Mucosa of descending colon (tissue), 3 donors: ENCODE results near the gene DCAF10. TPM values are rescaled to one million over a fixed set of nuclear protein-coding genes. Genes with fewer than 3 reads are reported as not detected.
A peak's percentile ranks its signal among the peaks of the same experiment; 100 is the strongest.
"Not testable (repeated sequence)": the region's sequence is repeated elsewhere in the genome, so short reads cannot be mapped to it uniquely, and the experiment has no call there.

Source experiments
- ATAC-seq: fragments of 200-7000 bp; cut with Tn5 transposase; one replicate; pipeline ENCODE4 v1.9.1; 2020; ENCODE audit warnings: mild to moderate bottlenecking, moderate library complexity
- DNase-seq, 3 donors: peaks; one replicate each; pipeline ENCODE4 v3.0.0-alpha.2; 2020
- H3K36me3 ChIP-seq: fragments of 200-600 bp; one replicate; pipeline ENCODE4 v1.8.0; 2021; ENCODE audit warnings: low read depth, mild to moderate bottlenecking
- H3K4me1 ChIP-seq: fragments of 200-600 bp; one replicate; pipeline ENCODE4 v1.8.0; 2021; ENCODE audit warnings: low read depth, mild to moderate bottlenecking
- H3K4me3 ChIP-seq: fragments of 200-600 bp; one replicate; pipeline ENCODE4 v1.8.0; 2021; ENCODE audit warnings: mild to moderate bottlenecking
- H3K9me3 ChIP-seq: fragments of 200-600 bp; one replicate; pipeline ENCODE4 v1.8.0; 2021; ENCODE audit warnings: mild to moderate bottlenecking
- intact Hi-C, 2 donors: fragments of 100-400 bp; cut with DNase I in 1 of 2; cut with micrococcal nuclease in 1 of 2; formaldehyde crosslinking; loops; one replicate each; pipeline versions ENCODE4 v1.11.0 to v1.11.1; 2022; cut with DNase I, micrococcal nuclease
- total RNA-seq, 3 donors: library from RNA; stranded (reverse); fragmentation: NEBNext Ultra II Directional in 2 of 3; extraction: Animal tissue kit (Norgen Biotek cat#: 25700) in 2 of 3; gene quantifications; one replicate each; pipeline versions ENCODE4 v1.2.1 to v1.2.4, GENCODE V29; 2021 to 2023
- TF ChIP-seq, protein P1 (sequence below): fragments of 200-600 bp; IDR thresholded peaks from one replicate; pipeline ENCODE4 v1.8.0; 2022; ENCODE audit warnings: antibody characterized with exemption, mild to moderate bottlenecking
- donor health status: DM: no; HTN: no; CAD: no; lungs with moderate emphysema.
- donor health status: DM: no; HTN: no; CAD: no.
- donor health status: DM: no; HTN: yes; CAD: no.

DCAF10 gene
- total RNA-seq, 3 donors from 2014 or later, result 18.5 to 37.8 (median 26.6) TPM

- Histone ChIP-seq H3K9me3 (no peaks in the 10 kb centered on the region), H3K4me3 (peak within 1 kb of the TSS; percentile 44), H3K36me3 (no peaks in the 10 kb centered on the region), H3K4me1 (peaks cover 6% of the 10 kb centered on the region)
- TF ChIP-seq, protein P1, sequence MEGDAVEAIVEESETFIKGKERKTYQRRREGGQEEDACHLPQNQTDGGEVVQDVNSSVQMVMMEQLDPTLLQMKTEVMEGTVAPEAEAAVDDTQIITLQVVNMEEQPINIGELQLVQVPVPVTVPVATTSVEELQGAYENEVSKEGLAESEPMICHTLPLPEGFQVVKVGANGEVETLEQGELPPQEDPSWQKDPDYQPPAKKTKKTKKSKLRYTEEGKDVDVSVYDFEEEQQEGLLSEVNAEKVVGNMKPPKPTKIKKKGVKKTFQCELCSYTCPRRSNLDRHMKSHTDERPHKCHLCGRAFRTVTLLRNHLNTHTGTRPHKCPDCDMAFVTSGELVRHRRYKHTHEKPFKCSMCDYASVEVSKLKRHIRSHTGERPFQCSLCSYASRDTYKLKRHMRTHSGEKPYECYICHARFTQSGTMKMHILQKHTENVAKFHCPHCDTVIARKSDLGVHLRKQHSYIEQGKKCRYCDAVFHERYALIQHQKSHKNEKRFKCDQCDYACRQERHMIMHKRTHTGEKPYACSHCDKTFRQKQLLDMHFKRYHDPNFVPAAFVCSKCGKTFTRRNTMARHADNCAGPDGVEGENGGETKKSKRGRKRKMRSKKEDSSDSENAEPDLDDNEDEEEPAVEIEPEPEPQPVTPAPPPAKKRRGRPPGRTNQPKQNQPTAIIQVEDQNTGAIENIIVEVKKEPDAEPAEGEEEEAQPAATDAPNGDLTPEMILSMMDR, result no peak
- DNase-seq (peak; percentile 75 to 79 (median 78)), ATAC-seq (peak; percentile 95)
- intact Hi-C loops, result no loop called here
Observed at GRCh38 chr9:37753489-37754190, 47.0 kb upstream of the DCAF10 start, which contains the start of gene TRMT10B. Gene TRMT10B (plus strand): TSS chr9:37753805. CDS start chr9:37761932, 8,127 bp downstream.

GRCh38 chr9:37758747-37759146 lies 41.9 kb upstream of the DCAF10 start:
- H3K4me3 ChIP-seq, result no peak overlapping the region
- DNase-seq, result no peak
- TF ChIP-seq, protein P1, result no peak
- no peak for ATAC-seq
- peaks cover 6% of the 10 kb centered on the region for H3K4me1 ChIP-seq
- no peaks in the 10 kb centered on the region for H3K36me3 ChIP-seq
- intact Hi-C loops, result no loop called here
- no peaks in the 10 kb centered on the region for H3K9me3 ChIP-seq

DNA sequence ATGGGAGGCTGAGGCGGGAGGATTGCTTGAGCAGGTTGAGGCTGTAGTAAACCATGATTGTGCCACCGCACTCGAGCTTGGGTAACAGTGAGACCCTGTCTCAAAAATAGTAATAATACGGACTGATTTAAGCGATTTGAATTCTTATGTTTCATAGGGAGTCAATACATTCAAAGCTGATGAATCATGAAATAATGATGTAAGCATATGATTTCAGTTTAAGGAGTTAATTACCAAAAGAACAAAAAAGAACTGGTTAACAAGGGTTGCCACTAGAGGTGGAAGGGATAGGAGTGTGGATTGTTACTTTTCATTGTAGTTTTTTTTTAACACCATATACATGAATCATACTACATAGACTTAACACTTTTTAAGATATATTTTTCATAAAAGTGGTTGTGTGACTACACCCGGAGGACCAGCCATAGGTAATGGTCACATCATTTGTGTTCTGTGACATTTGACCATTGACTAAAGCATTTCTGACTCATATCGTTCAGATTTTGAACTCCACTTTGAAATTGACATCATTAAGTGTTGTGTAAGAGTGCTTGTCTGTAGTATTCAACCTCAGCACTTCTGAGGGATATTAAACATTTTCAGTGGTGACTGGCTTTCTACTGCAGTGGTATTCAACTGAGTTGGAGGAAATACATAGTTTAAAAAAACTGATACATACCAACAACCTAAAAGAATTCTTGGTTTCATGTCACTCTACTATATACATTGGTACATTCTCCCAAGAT lies 40.0 kb upstream of the DCAF10 start:
- intact Hi-C loops, result no loop called here
- Histone ChIP-seq H3K36me3 (no peaks in the 10 kb centered on the region), H3K4me1 (no peaks in the 10 kb centered on the region), H3K9me3 (no peaks in the 10 kb centered on the region), H3K4me3 (no peak overlapping the region)
- no peak for DNase-seq
- TF ChIP-seq, protein P1, result no peak
- no peak for ATAC-seq

- Histone ChIP-seq H3K4me1 (no peaks in the 10 kb centered on the region), H3K4me3 (no peak overlapping the region), H3K36me3 (no peaks in the 10 kb centered on the region), H3K9me3 (no peaks in the 10 kb centered on the region)
- TF ChIP-seq, protein P1, result no peak
- no peak for DNase-seq
- intact Hi-C loops, result no loop called here
- ATAC-seq, result no peak
Observed at GRCh38 chr9:37761511-37761910, 39.1 kb upstream of the DCAF10 start.

DNA sequence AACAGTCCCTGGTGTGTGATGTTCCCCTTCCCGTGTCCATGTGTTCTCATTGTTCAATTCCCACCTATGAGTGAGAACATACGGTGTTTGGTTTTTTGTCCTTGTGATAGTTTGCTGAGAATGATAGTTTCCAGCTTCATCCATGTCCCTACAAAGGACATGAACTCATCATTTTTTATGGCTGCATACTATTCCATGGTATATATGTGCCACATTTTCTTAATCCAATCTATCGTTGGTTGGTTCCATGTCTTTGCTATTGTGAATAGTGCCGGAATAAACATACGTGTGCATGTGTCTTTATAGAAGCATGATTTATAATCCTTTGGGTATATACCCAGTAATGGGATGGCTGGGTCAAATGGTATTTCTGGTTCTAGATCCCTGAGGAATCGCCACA lies 35.3 kb upstream of the DCAF10 start:
- H3K9me3 ChIP-seq, H3K4me3 ChIP-seq, ATAC-seq, intact Hi-C loops, H3K36me3 ChIP-seq, DNase-seq, H3K4me1 ChIP-seq: not testable (repeated sequence)

GRCh38 chr9:37769306-37769705 lies 31.3 kb upstream of the DCAF10 start:
- TF ChIP-seq, protein P1, result no peak
- no peaks in the 10 kb centered on the region for H3K4me1 ChIP-seq
- intact Hi-C loops, result no loop called here

More at GRCh38 chr9:37769306-37769705, 31.3 kb upstream of the DCAF10 start:
- H3K4me3 ChIP-seq, result no peak overlapping the region
- DNase-seq, result no peak
- no peaks in the 10 kb centered on the region for H3K36me3 ChIP-seq
- no peaks in the 10 kb centered on the region for H3K9me3 ChIP-seq
- ATAC-seq, result no peak
